IMR-90 (cell line): ENCODE data around the gene HDHD5. TPM values are rescaled to one million over a fixed set of nuclear protein-coding genes. Genes with fewer than 3 reads are reported as not detected.

Source experiments
- ATAC-seq: fragments of 200-7000 bp; cut with Tn5 transposase; 2 replicates; pipeline ENCODE4 v1.9.1; 2020; ENCODE audit warnings: low read depth, mild to moderate bottlenecking, moderate library complexity
- BruUV-seq: library from RNA; stranded (reverse); fragments of 400-500 nt; replicated peaks from 2 replicates; lab custom pipeline; 2021; lab: Mats Ljungman, UMichigan
- CTCF ChIA-PET: fragments of 300-600 bp; formaldehyde crosslinking; extraction: SDS; loops from one replicate; lab custom pipeline; 2021; ENCODE audit warnings: antibody characterized with exemption; lab: Yijun Ruan, JAX
- POLR2A ChIA-PET: fragments of 300-600 bp; sonication (Branson Sonifier 250); formaldehyde crosslinking; loops from one replicate; lab custom pipeline; 2022; ENCODE audit warnings: antibody characterized with exemption; ENCODE audit not compliant: unreplicated experiment; lab: Charles Lee
- DNase-seq: peaks from one replicate; pipeline ENCODE4 v3.0.0; 2013
- H2AFZ ChIP-seq: replicated peaks from 2 replicates; pipeline ENCODE3; 2013; ENCODE audit warnings: low read length, mild to moderate bottlenecking; ENCODE audit not compliant: poor library complexity
- H2AK5ac ChIP-seq: 2 replicates; pipeline ENCODE4 v1.6.1; 2013; ENCODE audit warnings: low read depth, low read length, inconsistent platforms
- H2AK9ac ChIP-seq: replicated peaks from 2 replicates; pipeline ENCODE3; 2013; ENCODE audit warnings: mild to moderate bottlenecking, low read depth, low read length, moderate library complexity; ENCODE audit not compliant: poor library complexity
- H2BK120ac ChIP-seq: 2 replicates; pipeline ENCODE4 v1.6.1; 2013; ENCODE audit warnings: low read depth, low read length, inconsistent platforms
- H2BK15ac ChIP-seq: 3 replicates; pipeline ENCODE4 v1.6.1; 2013; ENCODE audit warnings: low read depth, low read length, inconsistent platforms
- H2BK20ac ChIP-seq: 2 replicates; pipeline ENCODE4 v1.6.1; 2013; ENCODE audit warnings: low read depth, mild to moderate bottlenecking, inconsistent platforms, low read length, moderate library complexity
- H2BK5ac ChIP-seq: 2 replicates; pipeline ENCODE4 v1.6.1; 2013; ENCODE audit warnings: mild to moderate bottlenecking, low read depth, low read length, inconsistent platforms; ENCODE audit not compliant: poor library complexity, severe bottlenecking
- H3K14ac ChIP-seq: replicated peaks from 2 replicates; pipeline ENCODE4 v1.6.1; 2013; ENCODE audit warnings: low read depth, low read length, inconsistent platforms
- H3K18ac ChIP-seq: 2 replicates; pipeline ENCODE4 v1.6.1; 2013; ENCODE audit warnings: low read depth, low read length, control low read depth
- H3K23ac ChIP-seq: 2 replicates; pipeline ENCODE4 v1.6.1; 2013; ENCODE audit warnings: low read depth, low read length, inconsistent platforms
- H3K27ac ChIP-seq: 2 replicates; pipeline ENCODE4 v1.5.1; 2013; ENCODE audit warnings: mild to moderate bottlenecking, control low read depth, low read length; ENCODE audit not compliant: insufficient read depth
- H3K27me3 ChIP-seq: 2 replicates; pipeline ENCODE4 v1.6.1; 2013; ENCODE audit warnings: low read length; ENCODE audit not compliant: control insufficient read depth, insufficient read depth
- H3K36me3 ChIP-seq: 2 replicates; pipeline ENCODE4 v1.6.1; 2013; ENCODE audit warnings: low read length, mixed read lengths; ENCODE audit not compliant: control insufficient read depth, insufficient read depth
- H3K4ac ChIP-seq: 2 replicates; pipeline ENCODE4 v1.6.1; 2013; ENCODE audit warnings: low read depth, low read length, inconsistent platforms
- H3K4me1 ChIP-seq: 2 replicates; pipeline ENCODE4 v1.6.1; 2013; ENCODE audit warnings: low read length, mixed read lengths; ENCODE audit not compliant: control insufficient read depth, insufficient read depth
- H3K4me2 ChIP-seq: 2 replicates; pipeline ENCODE4 v1.6.1; 2013; ENCODE audit warnings: low read depth, mild to moderate bottlenecking, control low read depth, low read length, moderate library complexity
- H3K4me3 ChIP-seq: 2 replicates; pipeline ENCODE4 v1.5.1; 2013; ENCODE audit warnings: low read depth, mild to moderate bottlenecking, control low read depth, low read length, moderate library complexity; ENCODE audit not compliant: insufficient read depth
- H3K56ac ChIP-seq: 2 replicates; pipeline ENCODE4 v1.6.1; 2013; ENCODE audit warnings: low read length, inconsistent platforms; ENCODE audit not compliant: insufficient read depth; ENCODE audit errors: extremely low read depth
- H3K79me1 ChIP-seq, 2 experiments: 2 replicates each; pipeline ENCODE4 v1.6.1; 2013; ENCODE audit warnings: low read length in 2 of 2, inconsistent platforms in 1 of 2, low read depth in 1 of 2
- H3K9ac ChIP-seq: 2 replicates; pipeline ENCODE4 v1.6.1; 2013; ENCODE audit warnings: low read depth, low read length, control low read depth
- H3K9me1 ChIP-seq: 2 replicates; pipeline ENCODE4 v1.6.1; 2013; ENCODE audit warnings: low read length, inconsistent platforms; ENCODE audit not compliant: insufficient read depth
- H3K9me3 ChIP-seq: 2 replicates; pipeline ENCODE4 v1.6.1; 2013; ENCODE audit warnings: low read length; ENCODE audit not compliant: control insufficient read depth, insufficient read depth
- H4K20me1 ChIP-seq: 2 replicates; pipeline ENCODE4 v1.6.1; 2013; ENCODE audit warnings: low read length, inconsistent platforms; ENCODE audit not compliant: insufficient read depth
- H4K5ac ChIP-seq: 2 replicates; pipeline ENCODE4 v1.6.1; 2013; ENCODE audit warnings: mild to moderate bottlenecking, low read depth, low read length, control low read depth
- H4K8ac ChIP-seq, 2 experiments: 2 replicates each; pipeline ENCODE4 v1.6.1; 2013; ENCODE audit warnings: low read depth in 2 of 2, low read length in 2 of 2, control low read depth in 1 of 2, inconsistent platforms in 1 of 2
- H4K91ac ChIP-seq: 2 replicates; pipeline ENCODE4 v1.6.1; 2013; ENCODE audit warnings: low read depth, low read length, inconsistent platforms; ENCODE audit not compliant: insufficient read depth
- BHLHE40 ChIP-seq: fragments of 150-350 bp; IDR thresholded peaks from 2 replicates; pipeline ENCODE4 v1.6.1; 2016; ENCODE audit warnings: mild to moderate bottlenecking, low read depth, low read length
- CEBPB ChIP-seq: IDR thresholded peaks from 2 replicates; pipeline ENCODE4 v1.6.1; 2012; ENCODE audit warnings: low read depth, low read length, improper control_type of control experiment
- FOS ChIP-seq: fragments of 150-350 bp; IDR thresholded peaks from 2 replicates; pipeline ENCODE4 v1.6.1; 2016; ENCODE audit warnings: low read depth, low read length
- MAFK ChIP-seq: IDR thresholded peaks from 2 replicates; pipeline ENCODE4 v1.6.1; 2012; ENCODE audit warnings: low read depth, low read length, improper control_type of control experiment
- MXI1 ChIP-seq: IDR thresholded peaks from 2 replicates; pipeline ENCODE4 v1.6.1; 2012; ENCODE audit warnings: low read depth, mild to moderate bottlenecking, low read length, moderate library complexity, borderline replicate concordance
- NFE2L2 ChIP-seq: fragments of 150-350 bp; IDR thresholded peaks from 2 replicates; pipeline ENCODE4 v1.6.1; 2016; ENCODE audit warnings: low read depth, mild to moderate bottlenecking, low read length
- POLR2A ChIP-seq: IDR thresholded peaks from 2 replicates; pipeline ENCODE4 v1.6.1; 2012; ENCODE audit warnings: mild to moderate bottlenecking, low read depth, low read length
- RAD21 ChIP-seq: IDR thresholded peaks from 2 replicates; pipeline ENCODE4 v1.6.1; 2012; ENCODE audit warnings: low read length, improper control_type of control experiment
- RFX5 ChIP-seq: IDR thresholded peaks from 2 replicates; pipeline ENCODE4 v1.8.0; 2012; ENCODE audit warnings: low read depth, mild to moderate bottlenecking, low read length, moderate library complexity
- SMC3 ChIP-seq: fragments of 150-350 bp; IDR thresholded peaks from 2 replicates; pipeline ENCODE4 v1.6.1; 2016; ENCODE audit warnings: low read depth, mild to moderate bottlenecking, antibody characterized with exemption, low read length, moderate library complexity
- WGBS, 2 experiments: methylation state at CpG; one replicate each; pipeline versions ENCODE4 v1.1.5 to v1.1.7; 2013; ENCODE audit warnings: missing lambda C conversion rate in 2 of 2; ENCODE audit not compliant: insufficient read length in 1 of 2; ENCODE audit errors: extremely low coverage in 2 of 2; 5-methylcytosine and 5-hydroxymethylcytosine counted together
- dilution Hi-C: fragments of 300-500 bp; cut with HindIII; formaldehyde crosslinking; loops from one replicate; pipeline ENCODE4 v1.14.3; 2018; ENCODE audit warnings: low sequenced_read_pairs; ENCODE audit not compliant: unreplicated experiment
- in situ Hi-C: fragments of 300-500 bp; cut with MboI; formaldehyde crosslinking; loops from 3 replicates; pipeline ENCODE4 v1.14.3; 2019; ENCODE audit warnings: low sequenced_read_pairs, inconsistent platforms, mixed read lengths
- intact Hi-C: fragments of 100-400 bp; cut with micrococcal nuclease; formaldehyde crosslinking; loops from 2 replicates; pipeline ENCODE4 v1.10.0; 2022
- polyA plus RNA-seq, 3 experiments: library from polyadenylated mRNA; depleted of rRNA; stranded (reverse); fragments of >200 nt; gene quantifications; 2 replicates each; pipeline ENCODE4 v1.2.3, GENCODE V29; 2012; ENCODE audit warnings: low replicate concordance in 1 of 3
- total RNA-seq: library from RNA; depleted of rRNA; stranded (reverse); fragments of >200 nt; gene quantifications from 2 replicates; pipeline ENCODE4 v1.2.3, GENCODE V29; 2012
- TF ChIP-seq, protein P1 (sequence below): conservative IDR thresholded peaks from 2 replicates; pipeline ENCODE4 v1.5.1; 2012; ENCODE audit warnings: mild to moderate bottlenecking, low read depth, low read length, improper control_type of control experiment
- TF ChIP-seq, protein P2 (sequence below): fragments of 150-350 bp; IDR thresholded peaks from 2 replicates; pipeline ENCODE4 v1.6.1; 2016; ENCODE audit warnings: low read depth, mild to moderate bottlenecking, low read length, moderate library complexity, borderline replicate concordance

Gene HDHD5
- total and polyA plus RNA-seq, 2 of the 4 experiments (the other 2 are of a cell fraction), result 31.9 to 37.5 TPM

DNA sequence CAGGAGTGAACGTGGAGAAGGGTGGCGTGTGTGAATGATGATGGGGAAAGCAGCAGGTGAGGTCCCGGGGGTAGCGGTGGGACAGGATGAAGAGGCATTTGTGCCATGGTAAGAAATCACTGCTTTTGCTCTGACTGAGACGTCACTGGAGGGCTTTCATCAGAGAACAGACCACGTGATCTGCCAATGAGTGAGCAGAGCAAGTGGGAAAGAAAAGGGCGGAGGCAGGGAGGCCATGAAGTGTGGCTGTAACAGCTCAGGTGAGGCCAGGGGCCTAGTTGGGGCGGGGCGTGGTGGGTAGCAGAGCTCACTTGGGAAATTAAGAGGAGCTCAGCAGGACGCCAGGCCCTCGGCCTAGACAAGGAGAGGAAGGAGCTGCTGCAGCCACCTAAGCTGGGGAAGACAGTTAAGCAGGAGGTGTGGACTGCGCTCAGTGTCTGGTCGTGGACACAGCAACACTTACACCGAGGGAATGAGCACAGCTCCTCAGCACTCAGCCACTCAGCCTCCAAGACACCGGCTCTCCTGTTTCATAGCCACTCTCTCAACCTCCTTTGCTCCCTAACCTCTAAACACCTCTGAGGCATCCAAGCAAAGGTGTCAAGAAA lies 23.8 kb downstream of the HDHD5 start:
- Histone ChIP-seq H3K36me3 (peaks cover 14% of the 10 kb centered on the region), H2AK9ac (peak overlapping the region; percentile 24), H3K4ac (no peak overlapping the region), H3K14ac (no peak overlapping the region), H3K4me2 (no peak overlapping the region), H2BK120ac (no peak overlapping the region), H2BK15ac (no peak overlapping the region), H3K23ac (no peak overlapping the region), H4K91ac (no peak overlapping the region), H4K8ac (no peak overlapping the region), H3K56ac (no peak overlapping the region), H3K4me1 (no peaks in the 10 kb centered on the region), H3K27ac (no peak overlapping the region), H3K27me3 (no peaks in the 10 kb centered on the region), H2AFZ (peak overlapping the region; percentile 56), H4K5ac (no peak overlapping the region), H2BK20ac (no peak overlapping the region), H3K9me1 (no peaks in the 10 kb centered on the region), H2AK5ac (no peak overlapping the region), H2BK5ac (no peak overlapping the region), H3K9me3 (no peaks in the 10 kb centered on the region), H4K20me1 (no peaks in the 10 kb centered on the region; the same call in 1 of the 2 replicates), H3K79me1 (no peaks in the 10 kb centered on the region), H3K18ac (no peak overlapping the region), H3K9ac (no peak overlapping the region), H3K4me3 (no peak overlapping the region)
- BruUV-seq, result no TSS peak
- no peak for DNase-seq
- CTCF ChIA-PET, result no interaction called here
- in situ Hi-C loops (no loop called here), dilution Hi-C loops (no loop called here), intact Hi-C loops (no loop called here)
- WGBS, 2 experiments, result 73% methylated on average over 3 of the region's 15 CpGs; no CpG with 5 or more reads in 1 of the 2 experiments
- TF ChIP-seq SMC3, result no peak
- no peak for TF ChIP-seq CEBPB
- TF ChIP-seq BHLHE40, result no peak
- no peak for TF ChIP-seq FOS
- TF ChIP-seq, protein P1, sequence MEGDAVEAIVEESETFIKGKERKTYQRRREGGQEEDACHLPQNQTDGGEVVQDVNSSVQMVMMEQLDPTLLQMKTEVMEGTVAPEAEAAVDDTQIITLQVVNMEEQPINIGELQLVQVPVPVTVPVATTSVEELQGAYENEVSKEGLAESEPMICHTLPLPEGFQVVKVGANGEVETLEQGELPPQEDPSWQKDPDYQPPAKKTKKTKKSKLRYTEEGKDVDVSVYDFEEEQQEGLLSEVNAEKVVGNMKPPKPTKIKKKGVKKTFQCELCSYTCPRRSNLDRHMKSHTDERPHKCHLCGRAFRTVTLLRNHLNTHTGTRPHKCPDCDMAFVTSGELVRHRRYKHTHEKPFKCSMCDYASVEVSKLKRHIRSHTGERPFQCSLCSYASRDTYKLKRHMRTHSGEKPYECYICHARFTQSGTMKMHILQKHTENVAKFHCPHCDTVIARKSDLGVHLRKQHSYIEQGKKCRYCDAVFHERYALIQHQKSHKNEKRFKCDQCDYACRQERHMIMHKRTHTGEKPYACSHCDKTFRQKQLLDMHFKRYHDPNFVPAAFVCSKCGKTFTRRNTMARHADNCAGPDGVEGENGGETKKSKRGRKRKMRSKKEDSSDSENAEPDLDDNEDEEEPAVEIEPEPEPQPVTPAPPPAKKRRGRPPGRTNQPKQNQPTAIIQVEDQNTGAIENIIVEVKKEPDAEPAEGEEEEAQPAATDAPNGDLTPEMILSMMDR, result no peak
- TF ChIP-seq, protein P2, sequence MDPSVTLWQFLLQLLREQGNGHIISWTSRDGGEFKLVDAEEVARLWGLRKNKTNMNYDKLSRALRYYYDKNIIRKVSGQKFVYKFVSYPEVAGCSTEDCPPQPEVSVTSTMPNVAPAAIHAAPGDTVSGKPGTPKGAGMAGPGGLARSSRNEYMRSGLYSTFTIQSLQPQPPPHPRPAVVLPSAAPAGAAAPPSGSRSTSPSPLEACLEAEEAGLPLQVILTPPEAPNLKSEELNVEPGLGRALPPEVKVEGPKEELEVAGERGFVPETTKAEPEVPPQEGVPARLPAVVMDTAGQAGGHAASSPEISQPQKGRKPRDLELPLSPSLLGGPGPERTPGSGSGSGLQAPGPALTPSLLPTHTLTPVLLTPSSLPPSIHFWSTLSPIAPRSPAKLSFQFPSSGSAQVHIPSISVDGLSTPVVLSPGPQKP, result no peak
- no peak for TF ChIP-seq POLR2A
- no peak for TF ChIP-seq RAD21
- no peak for TF ChIP-seq NFE2L2
- no peak for TF ChIP-seq MXI1
- no peak for TF ChIP-seq MAFK
- TF ChIP-seq RFX5, result no peak
- POLR2A ChIA-PET, result interaction anchor here (0.7 kb wide), 1 partner anchor 40 kb away, joined by 4 read pairs; no protein-coding TSS in a partner anchor
- no peak for ATAC-seq
